MM.1S (cell line): ENCODE data around the gene ALG8.

Experiments
- CTCF ChIP-seq: fragments of 300-600 bp; sonication (generic); IDR thresholded peaks from 2 replicates; pipeline ENCODE4 v1.5.1; 2016; ENCODE audit warnings: antibody characterized with exemption, low read length, mixed read lengths
- EZH2 ChIP-seq: fragments of 300-600 bp; sonication (generic); optimal IDR thresholded peaks from 2 replicates; pipeline ENCODE3; 2017; ENCODE audit warnings: low read depth, mild to moderate bottlenecking, antibody characterized with exemption, low read length, mixed read lengths
- EZH2phosphoT487 ChIP-seq: fragments of 300-600 bp; sonication (generic); IDR thresholded peaks from 2 replicates; pipeline ENCODE4 v1.6.1; 2018; ENCODE audit warnings: antibody characterized with exemption, low read length

- TF ChIP-seq CTCF (no peak), EZH2 (no peak), EZH2phosphoT487 (no peak)
These were observed 67.7 kb downstream of the ALG8 start for GRCh38 chr11:78071717-78072116.
